Peyer's patch (tissue), 4 donors: ENCODE results near the gene SPDYE16.
"Not testable (repeated sequence)": the region's sequence is repeated elsewhere in the genome, so short reads cannot be mapped to it uniquely, and the experiment has no call there.

ENCODE experiments used
- POLR2A ChIP-seq, 2 donors: fragments of 450-650 bp; IDR thresholded peaks; one replicate each; pipeline ENCODE4 v1.5.1; 2017; ENCODE audit warnings: antibody characterized with exemption in 2 of 2, mild to moderate bottlenecking in 2 of 2, moderate library complexity in 2 of 2
- TF ChIP-seq, protein P1 (sequence below), 6 experiments: fragments of 450-650 bp in 4 of 6; fragments of 200-600 bp in 2 of 6; sonication (generic) in 1 of 6; IDR thresholded peaks; one replicate each; pipeline ENCODE4 v1.5.1; 2017 to 2019; ENCODE audit warnings: antibody characterized with exemption in 6 of 6, mild to moderate bottlenecking in 3 of 6, moderate library complexity in 1 of 6

GRCh38 chr7:76567311-76567710 lies 24.2 kb upstream of the SPDYE16 start:
- TF ChIP-seq POLR2A (IDR thresholded peaks at IDR 0.05), result not testable (repeated sequence)
- TF ChIP-seq, protein P1, sequence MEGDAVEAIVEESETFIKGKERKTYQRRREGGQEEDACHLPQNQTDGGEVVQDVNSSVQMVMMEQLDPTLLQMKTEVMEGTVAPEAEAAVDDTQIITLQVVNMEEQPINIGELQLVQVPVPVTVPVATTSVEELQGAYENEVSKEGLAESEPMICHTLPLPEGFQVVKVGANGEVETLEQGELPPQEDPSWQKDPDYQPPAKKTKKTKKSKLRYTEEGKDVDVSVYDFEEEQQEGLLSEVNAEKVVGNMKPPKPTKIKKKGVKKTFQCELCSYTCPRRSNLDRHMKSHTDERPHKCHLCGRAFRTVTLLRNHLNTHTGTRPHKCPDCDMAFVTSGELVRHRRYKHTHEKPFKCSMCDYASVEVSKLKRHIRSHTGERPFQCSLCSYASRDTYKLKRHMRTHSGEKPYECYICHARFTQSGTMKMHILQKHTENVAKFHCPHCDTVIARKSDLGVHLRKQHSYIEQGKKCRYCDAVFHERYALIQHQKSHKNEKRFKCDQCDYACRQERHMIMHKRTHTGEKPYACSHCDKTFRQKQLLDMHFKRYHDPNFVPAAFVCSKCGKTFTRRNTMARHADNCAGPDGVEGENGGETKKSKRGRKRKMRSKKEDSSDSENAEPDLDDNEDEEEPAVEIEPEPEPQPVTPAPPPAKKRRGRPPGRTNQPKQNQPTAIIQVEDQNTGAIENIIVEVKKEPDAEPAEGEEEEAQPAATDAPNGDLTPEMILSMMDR (IDR thresholded peaks at IDR 0.05), result not testable (repeated sequence)
